ENCODE measurements around the gene MYL6.
A peak's percentile ranks its signal among the peaks of the same experiment; 100 is the strongest.
"Not testable (repeated sequence)": the region's sequence is repeated elsewhere in the genome, so short reads cannot be mapped to it uniquely, and the experiment has no call there.

Gene MYL6

DNA sequence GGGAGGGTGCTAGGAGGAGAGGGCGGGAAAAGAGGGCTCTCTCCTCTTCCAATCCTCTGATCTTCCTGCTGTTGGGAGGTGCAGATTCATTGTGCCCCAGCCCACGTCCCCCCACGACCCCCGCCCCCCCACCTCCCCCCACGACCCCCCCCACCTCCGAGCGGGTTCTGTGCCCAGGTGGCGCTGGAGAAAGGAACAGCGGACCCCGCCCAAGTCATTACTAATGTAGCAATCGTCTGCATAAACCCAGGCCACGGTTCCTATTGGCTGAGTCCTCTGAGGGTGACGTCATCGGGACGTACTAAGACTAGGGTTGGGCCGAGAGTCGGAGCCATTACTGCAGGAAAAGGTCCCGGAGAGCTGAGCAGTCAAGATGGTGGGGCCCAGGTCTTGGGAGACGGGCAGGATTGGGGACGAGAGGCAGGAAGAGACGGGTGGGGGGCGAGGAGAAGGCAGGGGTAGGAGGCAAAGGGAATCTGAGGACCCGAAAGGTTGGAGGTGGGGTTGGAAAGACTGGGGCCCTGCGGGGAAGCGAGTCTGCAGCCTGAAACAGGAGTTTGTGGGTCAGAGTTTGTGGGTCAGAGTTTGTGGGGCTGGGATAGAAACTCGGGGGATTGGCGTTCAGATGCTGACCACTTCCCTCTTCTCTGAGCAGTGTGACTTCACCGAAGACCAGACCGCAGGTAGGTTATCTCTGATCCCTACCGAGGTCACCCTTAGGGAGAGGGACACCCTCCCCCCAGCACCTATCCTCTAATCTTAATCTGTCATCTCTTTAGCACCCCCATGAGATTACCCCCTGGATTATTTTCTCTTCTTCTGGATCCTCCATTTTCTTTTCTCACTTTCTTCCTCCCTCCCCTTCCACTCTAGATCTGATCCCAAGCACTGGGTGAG, at the start of gene MYL6:
Gene MYL6 (plus strand): TSS at position 331 of the 897 bp plus-strand sequence. CDS start 43 bp downstream, at position 374.
- DNase-seq (ENCODE audit: extremely low spot score, insufficient read length, low read depth) (peak; percentile 80), FAIRE-seq (peak; percentile 96)

- DNase-seq (ENCODE audit: extremely low spot score, insufficient read length, low read depth): no peak
- FAIRE-seq: no peak
These were observed 47.6 kb upstream of the MYL6 start for GRCh38 chr12:56110571-56110970.

- FAIRE-seq (no peak), DNase-seq (ENCODE audit: extremely low spot score, insufficient read length, low read depth) (no peak)
These were observed 44.1 kb upstream of the MYL6 start for GRCh38 chr12:56114084-56114483.

DNA sequence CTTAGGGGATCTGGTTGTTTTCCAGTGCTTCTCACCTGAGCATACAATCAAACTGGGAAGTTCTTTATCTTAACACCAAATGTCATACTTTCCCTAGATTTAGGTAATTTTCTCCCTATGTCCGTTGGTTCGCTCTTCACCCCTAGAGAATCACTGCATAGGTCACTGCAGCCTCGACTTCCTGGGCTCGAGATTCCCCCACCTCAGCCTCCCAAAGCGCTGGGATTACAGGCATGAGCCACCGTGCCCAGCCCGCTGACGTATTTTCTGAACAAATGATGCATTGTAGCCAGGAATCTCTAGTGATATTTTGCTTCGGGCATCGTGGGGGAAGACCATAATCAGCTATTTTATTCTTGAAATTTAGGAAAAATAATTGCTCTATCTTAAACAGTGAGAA, 42.8 kb upstream of the MYL6 start:
- DNase-seq (ENCODE audit: extremely low spot score, insufficient read length, low read depth) (no peak), FAIRE-seq (no peak)

GRCh38 chr12:56116267-56117081, 41.7 kb upstream of the MYL6 start, which contains the start of gene RPL41:
Gene RPL41, plus strand, starts transcription at chr12:56116633.
- DNase-seq (ENCODE audit: extremely low spot score, insufficient read length, low read depth) (peak; percentile 62), FAIRE-seq (peak; percentile 94)

DNA sequence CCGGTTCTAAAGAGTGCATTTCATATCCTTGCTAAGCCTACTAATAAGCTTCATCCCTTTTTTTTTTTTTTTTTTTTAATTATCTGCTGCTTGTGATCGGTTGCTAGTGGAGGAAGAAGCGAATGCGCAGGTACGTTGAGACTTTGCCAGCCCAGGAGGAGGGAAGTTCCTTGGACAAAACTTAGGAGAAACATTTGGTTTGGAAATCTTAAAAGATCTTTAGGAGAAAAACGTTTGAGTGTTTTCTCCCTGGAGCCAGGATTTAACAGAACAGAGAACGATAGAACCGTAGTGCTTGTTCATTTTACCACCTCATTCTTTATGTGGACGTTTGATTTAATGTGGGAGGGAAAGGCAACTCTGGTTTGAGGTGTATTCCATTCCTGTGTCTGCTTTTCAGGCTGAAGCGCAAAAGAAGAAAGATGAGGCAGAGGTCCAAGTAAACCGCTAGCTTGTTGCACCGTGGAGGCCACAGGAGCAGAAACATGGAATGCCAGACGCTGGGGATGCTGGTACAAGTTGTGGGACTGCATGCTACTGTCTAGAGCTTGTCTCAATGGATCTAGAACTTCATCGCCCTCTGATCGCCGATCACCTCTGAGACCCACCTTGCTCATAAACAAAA, 41.0 kb upstream of the MYL6 start:
- not testable (repeated sequence) for FAIRE-seq; DNase-seq (ENCODE audit: extremely low spot score, insufficient read length, low read depth)

DNA sequence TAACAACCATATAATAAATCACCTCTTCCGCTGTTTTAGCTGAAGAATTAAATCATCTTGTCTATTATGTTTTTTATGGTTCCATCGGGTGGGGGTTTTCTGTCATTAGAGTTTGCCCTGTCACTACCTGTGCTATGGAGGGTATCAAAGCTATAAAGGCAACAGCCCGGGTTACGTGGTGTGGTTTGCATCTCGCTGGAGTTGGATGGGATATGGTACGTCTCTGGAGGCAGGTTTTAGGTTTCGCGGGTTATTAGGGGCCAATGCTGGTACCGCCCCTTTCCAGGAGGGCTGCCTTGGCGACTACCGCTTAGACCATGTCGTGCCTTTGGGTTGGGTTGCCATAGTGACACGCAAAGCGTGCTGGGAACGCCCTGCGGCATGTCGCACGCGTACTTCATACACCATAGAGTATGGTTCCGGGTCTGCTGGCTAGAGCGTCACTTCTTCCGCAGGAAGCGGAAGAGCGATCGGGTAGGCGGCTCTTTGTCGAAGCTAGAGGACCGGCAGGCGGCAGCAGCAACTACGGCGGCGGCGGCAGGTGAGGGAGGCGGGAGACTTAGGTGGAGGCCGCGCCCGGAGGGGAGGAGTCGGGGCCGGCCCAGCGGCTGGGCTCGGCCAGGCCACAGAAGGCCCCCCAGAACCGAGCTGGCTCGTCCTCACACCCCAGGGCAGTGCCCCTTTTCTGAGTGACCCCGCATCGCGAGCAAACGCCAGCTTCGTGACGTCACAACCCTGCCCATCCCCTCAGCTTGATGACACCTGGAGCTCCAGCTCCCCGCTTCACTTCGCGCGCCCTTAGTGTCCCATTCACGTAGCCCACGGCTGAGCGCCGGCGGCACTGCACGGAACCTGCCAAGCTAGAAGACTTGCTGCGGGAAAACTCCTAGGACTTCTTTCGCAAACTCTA, 40.1 kb upstream of the MYL6 start, which contains the start of gene ZC3H10:
Gene ZC3H10 (plus strand): TSS at position 489 of the 910 bp plus-strand sequence. CDS start 2,297 bp downstream, outside the sequence.
- FAIRE-seq: peak; percentile 98
- DNase-seq (ENCODE audit: extremely low spot score, insufficient read length, low read depth): peak; percentile 82

GRCh38 chr12:56118688-56119357, 39.3 kb upstream of the MYL6 start:
- no peak for DNase-seq (ENCODE audit: extremely low spot score, insufficient read length, low read depth)
- FAIRE-seq: no peak

- FAIRE-seq (peak; percentile 67), DNase-seq (ENCODE audit: extremely low spot score, insufficient read length, low read depth) (peak; percentile 40)
These were observed 38.8 kb upstream of the MYL6 start for GRCh38 chr12:56119361-56119796.

- DNase-seq (ENCODE audit: extremely low spot score, insufficient read length, low read depth) (no peak), FAIRE-seq (no peak)
These were observed 37.9 kb upstream of the MYL6 start for GRCh38 chr12:56120158-56120846.

DNA sequence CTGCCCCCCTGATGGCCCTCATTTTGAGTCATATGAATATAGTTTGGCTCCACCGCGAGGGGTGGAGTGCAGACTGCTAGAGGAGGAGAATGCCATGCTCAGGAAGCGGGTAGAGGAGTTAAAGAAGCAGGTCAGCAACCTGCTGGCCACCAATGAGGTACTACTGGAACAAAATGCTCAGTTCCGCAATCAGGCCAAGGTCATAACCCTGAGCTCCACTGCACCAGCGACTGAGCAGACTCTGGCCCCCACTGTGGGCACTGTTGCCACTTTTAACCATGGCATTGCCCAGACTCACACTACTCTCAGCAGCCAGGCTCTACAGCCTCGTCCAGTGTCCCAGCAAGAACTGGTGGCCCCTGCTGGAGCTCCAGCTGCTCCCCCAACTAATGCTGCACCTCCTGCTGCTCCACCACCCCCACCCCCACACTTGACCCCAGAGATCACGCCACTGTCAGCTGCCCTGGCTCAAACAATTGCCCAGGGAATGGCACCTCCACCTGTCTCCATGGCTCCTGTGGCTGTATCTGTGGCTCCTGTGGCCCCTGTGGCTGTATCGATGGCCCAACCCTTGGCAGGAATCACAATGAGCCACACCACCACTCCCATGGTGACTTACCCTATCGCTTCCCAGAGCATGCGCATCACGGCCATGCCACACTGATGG, 36.8 kb upstream of the MYL6 start:
- DNase-seq (ENCODE audit: extremely low spot score, insufficient read length, low read depth) (no peak), FAIRE-seq (no peak)

DNA sequence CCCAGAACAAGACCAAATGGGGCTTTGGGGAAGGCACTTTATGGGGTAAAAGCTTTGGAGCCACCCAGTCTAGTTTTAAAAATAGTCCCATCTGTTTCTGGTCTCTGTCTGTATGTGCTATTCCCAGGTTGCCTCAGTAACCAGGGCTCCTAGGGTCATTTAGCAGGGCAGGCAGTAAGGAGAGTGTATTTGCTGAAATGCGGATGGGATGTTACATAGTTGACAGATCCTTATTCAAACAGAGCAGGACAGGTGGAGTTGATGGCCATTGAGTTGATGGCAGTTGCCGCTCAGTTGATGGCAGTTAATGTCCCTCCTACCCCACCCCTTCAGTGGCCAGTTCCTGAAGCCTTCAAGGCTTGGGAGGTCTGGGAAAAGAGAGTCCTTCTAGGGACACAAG, 35.5 kb upstream of the MYL6 start:
- no peak for DNase-seq (ENCODE audit: extremely low spot score, insufficient read length, low read depth)
- no peak for FAIRE-seq

GRCh38 chr12:56124133-56124532, 34.0 kb upstream of the MYL6 start:
- FAIRE-seq (no peak), DNase-seq (ENCODE audit: extremely low spot score, insufficient read length, low read depth) (no peak)

GRCh38 chr12:56126732-56127239, 31.4 kb upstream of the MYL6 start:
- FAIRE-seq (no peak), DNase-seq (ENCODE audit: extremely low spot score, insufficient read length, low read depth) (no peak)

DNA sequence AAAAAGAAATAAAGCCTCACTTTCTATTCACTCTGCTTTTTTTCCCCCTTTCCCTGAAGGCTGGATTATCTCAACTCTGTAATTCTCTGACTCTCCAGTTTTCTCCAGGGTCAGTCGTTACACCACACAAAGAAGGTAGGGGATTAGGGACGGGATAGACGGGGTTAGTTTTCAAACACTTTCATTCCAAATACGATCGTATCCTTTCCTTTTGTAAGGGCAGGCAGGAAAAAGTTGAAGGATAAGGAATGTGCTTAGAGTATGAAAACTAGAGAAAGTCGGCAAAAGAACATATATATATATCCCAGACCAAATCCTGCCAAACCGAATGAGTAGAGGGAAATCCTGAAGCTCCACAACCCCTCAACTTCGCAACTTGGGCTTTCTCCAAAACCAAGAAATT, 30.7 kb upstream of the MYL6 start:
- FAIRE-seq: no peak

DNA sequence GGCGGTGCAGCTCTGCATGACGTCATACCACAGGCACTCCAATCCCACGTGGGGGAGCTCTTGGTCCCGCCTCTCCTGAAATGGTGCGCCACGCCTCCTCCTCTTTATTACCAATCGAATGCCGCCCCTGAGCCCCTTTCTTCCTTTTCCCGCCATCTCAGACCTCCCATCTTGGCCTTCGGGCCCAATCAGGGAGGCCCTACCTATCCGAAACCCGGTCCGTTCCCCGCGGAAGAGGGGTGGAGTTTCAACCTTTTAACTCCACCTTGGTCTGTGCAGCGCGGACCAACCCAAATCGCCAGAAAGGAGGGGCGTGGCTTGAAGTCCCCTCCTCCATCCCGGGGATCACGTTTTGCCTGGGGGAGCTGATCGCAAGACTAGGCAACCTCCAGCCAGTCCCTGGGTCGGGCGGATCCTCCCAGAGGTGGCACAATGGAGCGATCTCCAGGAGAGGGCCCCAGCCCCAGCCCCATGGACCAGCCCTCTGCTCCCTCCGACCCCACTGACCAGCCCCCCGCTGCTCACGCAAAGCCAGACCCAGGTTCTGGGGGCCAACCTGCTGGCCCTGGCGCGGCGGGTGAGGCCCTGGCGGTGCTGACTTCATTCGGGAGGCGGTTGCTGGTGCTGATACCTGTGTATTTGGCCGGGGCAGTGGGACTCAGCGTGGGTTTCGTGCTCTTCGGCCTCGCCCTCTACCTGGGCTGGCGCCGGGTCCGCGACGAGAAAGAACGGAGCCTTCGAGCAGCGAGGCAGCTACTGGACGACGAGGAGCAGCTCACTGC, 30.1 kb upstream of the MYL6 start, which contains the start of gene ESYT1:
Gene ESYT1 (plus strand): TSS at position 380 of the 782 bp plus-strand sequence. CDS start 53 bp downstream, at position 433.
- DNase-seq (ENCODE audit: extremely low spot score, insufficient read length, low read depth) (peak; percentile 93), FAIRE-seq (peak; percentile 98)

More for the DNA sequence above, 30.7 kb upstream of the MYL6 start:
- no peak for DNase-seq (ENCODE audit: extremely low spot score, insufficient read length, low read depth)
